ENCODE measurements around the gene SHISA5.
"Not testable (repeated sequence)": the region's sequence is repeated elsewhere in the genome, so short reads cannot be mapped to it uniquely, and the experiment has no call there.

The SHISA5 gene

GRCh38 chr3:48461767-48462166 is 42.2 kb downstream of the SHISA5 start:
- not testable (repeated sequence) for H3K9me3 ChIP-seq (replicated peaks in 1 of 2; ENCODE audit: control insufficient read depth in 2 of 2, insufficient read depth in 1 of 2, low read depth in 1 of 2, low read length in 2 of 2); H2BK15ac ChIP-seq (ENCODE audit: low read length); H3K18ac ChIP-seq (ENCODE audit: low read length); H2BK5ac ChIP-seq (ENCODE audit: low read length); H2BK12ac ChIP-seq (ENCODE audit: low read length); H3K79me1 ChIP-seq (ENCODE audit: low read depth, low read length); H3K4ac ChIP-seq (ENCODE audit: low read length); H3K27ac ChIP-seq (replicated peaks; ENCODE audit: low read length); H3K4me3 ChIP-seq (ENCODE audit: low read length in 2 of 2); H2AFZ ChIP-seq (ENCODE audit: low read length); H3K23ac ChIP-seq (ENCODE audit: low read depth, low read length, poor library complexity); H3K27me3 ChIP-seq (ENCODE audit: control insufficient read depth in 3 of 3, insufficient read depth in 3 of 3, low read depth in 1 of 3, low read length in 3 of 3); H3K9ac ChIP-seq (ENCODE audit: low read depth, low read length, poor library complexity); H2AK5ac ChIP-seq (ENCODE audit: low read depth, low read length); DNase-seq (ENCODE audit: low spot score); H4K8ac ChIP-seq (ENCODE audit: low read depth, low read length); H3K4me2 ChIP-seq (ENCODE audit: insufficient read depth, low read length, poor library complexity, severe bottlenecking); H3K14ac ChIP-seq (ENCODE audit: low read length); H2BK120ac ChIP-seq (ENCODE audit: low read depth, low read length); H4K91ac ChIP-seq (ENCODE audit: low read depth, low read length, poor library complexity)
- no CpG with 5 or more reads among the region's 7 CpGs for WGBS, 2 donors (ENCODE audit: extremely low coverage in 2 of 2, insufficient read length in 2 of 2, insufficient replicate concordance in 1 of 2)
- H3K4me1 ChIP-seq (ENCODE audit: control insufficient read depth in 2 of 2, insufficient read depth in 1 of 2, low read depth in 1 of 2, low read length in 2 of 2), result peaks cover 16% of the 10 kb centered on the region in 2 donors
- peaks cover 41 to 60% of the 10 kb centered on the region in 2 donors for H3K36me3 ChIP-seq (replicated peaks in 1 of 2; ENCODE audit: control insufficient read depth in 2 of 2, insufficient read depth in 2 of 2, low read length in 2 of 2)

GRCh38 chr3:48460517-48460902 is 43.5 kb downstream of the SHISA5 start:
- no peak overlapping the region for H2BK120ac ChIP-seq (ENCODE audit: low read depth, low read length)
- H3K9ac ChIP-seq (ENCODE audit: low read depth, low read length, poor library complexity), result no peak overlapping the region
- no peak for DNase-seq (ENCODE audit: low spot score)
- no CpG with 5 or more reads among the region's 3 CpGs for WGBS, 2 donors (ENCODE audit: extremely low coverage in 2 of 2, insufficient read length in 2 of 2, insufficient replicate concordance in 1 of 2)
- no peak overlapping the region for H3K23ac ChIP-seq (ENCODE audit: low read depth, low read length, poor library complexity)
- no peaks in the 10 kb centered on the region for H3K9me3 ChIP-seq (replicated peaks in 1 of 2; ENCODE audit: control insufficient read depth in 2 of 2, insufficient read depth in 1 of 2, low read depth in 1 of 2, low read length in 2 of 2)
- no peak overlapping the region for H3K18ac ChIP-seq (ENCODE audit: low read length)
- H3K4me3 ChIP-seq (ENCODE audit: low read length in 2 of 2), result no peak overlapping the region
- H3K4ac ChIP-seq (ENCODE audit: low read length), result no peak overlapping the region
- no peak overlapping the region for H2BK12ac ChIP-seq (ENCODE audit: low read length)
- no peak overlapping the region for H4K91ac ChIP-seq (ENCODE audit: low read depth, low read length, poor library complexity)
- H3K4me1 ChIP-seq (ENCODE audit: control insufficient read depth in 2 of 2, insufficient read depth in 1 of 2, low read depth in 1 of 2, low read length in 2 of 2), result peaks cover 5% of the 10 kb centered on the region in 2 donors
- H3K4me2 ChIP-seq (ENCODE audit: insufficient read depth, low read length, poor library complexity, severe bottlenecking), result no peak overlapping the region
- H3K36me3 ChIP-seq (replicated peaks in 1 of 2; ENCODE audit: control insufficient read depth in 2 of 2, insufficient read depth in 2 of 2, low read length in 2 of 2), result peaks cover 43 to 70% of the 10 kb centered on the region in 2 donors
- no peak overlapping the region for H2BK15ac ChIP-seq (ENCODE audit: low read length)
- no peak overlapping the region for H2AK5ac ChIP-seq (ENCODE audit: low read depth, low read length)
- no peaks in the 10 kb centered on the region for H3K79me1 ChIP-seq (ENCODE audit: low read depth, low read length)
- H2AFZ ChIP-seq (ENCODE audit: low read length), result no peak overlapping the region
- H3K27me3 ChIP-seq (ENCODE audit: control insufficient read depth in 3 of 3, insufficient read depth in 3 of 3, low read depth in 1 of 3, low read length in 3 of 3), result no peaks in the 10 kb centered on the region
- H3K14ac ChIP-seq (ENCODE audit: low read length), result no peak overlapping the region
- no peak overlapping the region for H3K27ac ChIP-seq (replicated peaks; ENCODE audit: low read length)
- H4K8ac ChIP-seq (ENCODE audit: low read depth, low read length), result no peak overlapping the region
- H2BK5ac ChIP-seq (ENCODE audit: low read length), result no peak overlapping the region

- Histone ChIP-seq H4K91ac (ENCODE audit: low read depth, low read length, poor library complexity) (no peak overlapping the region), H3K79me1 (ENCODE audit: low read depth, low read length) (no peaks in the 10 kb centered on the region), H2AFZ (ENCODE audit: low read length) (no peak overlapping the region), H2BK15ac (ENCODE audit: low read length) (no peak overlapping the region), H3K9ac (ENCODE audit: low read depth, low read length, poor library complexity) (no peak overlapping the region), H3K14ac (ENCODE audit: low read length) (no peak overlapping the region), H2BK120ac (ENCODE audit: low read depth, low read length) (no peak overlapping the region), H3K18ac (ENCODE audit: low read length) (no peak overlapping the region), H2BK5ac (ENCODE audit: low read length) (no peak overlapping the region), H2AK5ac (ENCODE audit: low read depth, low read length) (no peak overlapping the region), H4K8ac (ENCODE audit: low read depth, low read length) (no peak overlapping the region), H3K36me3 (replicated peaks in 1 of 2; ENCODE audit: control insufficient read depth in 2 of 2, insufficient read depth in 2 of 2, low read length in 2 of 2) (peaks cover 43 to 75% of the 10 kb centered on the region in 2 donors), H3K4me3 (ENCODE audit: low read length in 2 of 2) (no peak overlapping the region), H3K9me3 (replicated peaks in 1 of 2; ENCODE audit: control insufficient read depth in 2 of 2, insufficient read depth in 1 of 2, low read depth in 1 of 2, low read length in 2 of 2) (no peaks in the 10 kb centered on the region), H3K4me2 (ENCODE audit: insufficient read depth, low read length, poor library complexity, severe bottlenecking) (no peak overlapping the region), H3K4ac (ENCODE audit: low read length) (no peak overlapping the region), H2BK12ac (ENCODE audit: low read length) (no peak overlapping the region), H3K4me1 (ENCODE audit: control insufficient read depth in 2 of 2, insufficient read depth in 1 of 2, low read depth in 1 of 2, low read length in 2 of 2) (peaks cover 1 to 2% of the 10 kb centered on the region in 2 donors), H3K27me3 (ENCODE audit: control insufficient read depth in 3 of 3, insufficient read depth in 3 of 3, low read depth in 1 of 3, low read length in 3 of 3) (no peaks in the 10 kb centered on the region), H3K27ac (replicated peaks; ENCODE audit: low read length) (no peak overlapping the region), H3K23ac (ENCODE audit: low read depth, low read length, poor library complexity) (no peak overlapping the region)
- no CpG with 5 or more reads among the region's 7 CpGs for WGBS, 2 donors (ENCODE audit: extremely low coverage in 2 of 2, insufficient read length in 2 of 2, insufficient replicate concordance in 1 of 2)
- no peak for DNase-seq (ENCODE audit: low spot score)
Observed at GRCh38 chr3:48459773-48460516, 44.0 kb downstream of the SHISA5 start.

- H4K91ac ChIP-seq (ENCODE audit: low read depth, low read length, poor library complexity), result no peak overlapping the region
- no peak overlapping the region for H3K9ac ChIP-seq (ENCODE audit: low read depth, low read length, poor library complexity)
- no peak overlapping the region for H4K8ac ChIP-seq (ENCODE audit: low read depth, low read length)
- no peak overlapping the region for H2BK120ac ChIP-seq (ENCODE audit: low read depth, low read length)
- no peak overlapping the region for H3K18ac ChIP-seq (ENCODE audit: low read length)
- no peak overlapping the region for H3K4me3 ChIP-seq (ENCODE audit: low read length in 2 of 2)
- H3K4me2 ChIP-seq (ENCODE audit: insufficient read depth, low read length, poor library complexity, severe bottlenecking), result no peak overlapping the region
- peaks cover 39 to 80% of the 10 kb centered on the region in 2 donors for H3K36me3 ChIP-seq (replicated peaks in 1 of 2; ENCODE audit: control insufficient read depth in 2 of 2, insufficient read depth in 2 of 2, low read length in 2 of 2)
- no peak overlapping the region for H3K14ac ChIP-seq (ENCODE audit: low read length)
- H3K27ac ChIP-seq (replicated peaks; ENCODE audit: low read length), result no peak overlapping the region
- H3K4ac ChIP-seq (ENCODE audit: low read length), result no peak overlapping the region
- no peak overlapping the region for H3K23ac ChIP-seq (ENCODE audit: low read depth, low read length, poor library complexity)
- WGBS, 2 donors (ENCODE audit: extremely low coverage in 2 of 2, insufficient read length in 2 of 2, insufficient replicate concordance in 1 of 2), result no CpG with 5 or more reads among the region's 3 CpGs
- no peak overlapping the region for H2BK15ac ChIP-seq (ENCODE audit: low read length)
- no peak for DNase-seq (ENCODE audit: low spot score)
- no peaks in the 10 kb centered on the region for H3K9me3 ChIP-seq (replicated peaks in 1 of 2; ENCODE audit: control insufficient read depth in 2 of 2, insufficient read depth in 1 of 2, low read depth in 1 of 2, low read length in 2 of 2)
- H2AK5ac ChIP-seq (ENCODE audit: low read depth, low read length), result no peak overlapping the region
- no peaks in the 10 kb centered on the region for H3K4me1 ChIP-seq (ENCODE audit: control insufficient read depth in 2 of 2, insufficient read depth in 1 of 2, low read depth in 1 of 2, low read length in 2 of 2)
- no peak overlapping the region for H2BK12ac ChIP-seq (ENCODE audit: low read length)
- no peaks in the 10 kb centered on the region for H3K79me1 ChIP-seq (ENCODE audit: low read depth, low read length)
- H2AFZ ChIP-seq (ENCODE audit: low read length), result no peak overlapping the region
- no peak overlapping the region for H2BK5ac ChIP-seq (ENCODE audit: low read length)
- H3K27me3 ChIP-seq (ENCODE audit: control insufficient read depth in 3 of 3, insufficient read depth in 3 of 3, low read depth in 1 of 3, low read length in 3 of 3), result no peaks in the 10 kb centered on the region
Observed at GRCh38 chr3:48459331-48459730, 44.6 kb downstream of the SHISA5 start.
